C4-2B (cell line): Measurements from ENCODE around the gene PPP1CA.

Experiments
- H3K27ac ChIP-seq: fragments of 450-650 bp; 2 replicates; pipeline ENCODE4 v1.5.1; 2017
- ZFX ChIP-seq: fragments of 450-650 bp; IDR thresholded peaks from 2 replicates; pipeline ENCODE4 v1.6.1; 2017
- TF ChIP-seq, protein P1 (sequence below): fragments of 450-650 bp; conservative IDR thresholded peaks from 2 replicates; pipeline ENCODE4 v1.5.1; 2017; ENCODE audit warnings: mild to moderate bottlenecking

The PPP1CA gene

DNA sequence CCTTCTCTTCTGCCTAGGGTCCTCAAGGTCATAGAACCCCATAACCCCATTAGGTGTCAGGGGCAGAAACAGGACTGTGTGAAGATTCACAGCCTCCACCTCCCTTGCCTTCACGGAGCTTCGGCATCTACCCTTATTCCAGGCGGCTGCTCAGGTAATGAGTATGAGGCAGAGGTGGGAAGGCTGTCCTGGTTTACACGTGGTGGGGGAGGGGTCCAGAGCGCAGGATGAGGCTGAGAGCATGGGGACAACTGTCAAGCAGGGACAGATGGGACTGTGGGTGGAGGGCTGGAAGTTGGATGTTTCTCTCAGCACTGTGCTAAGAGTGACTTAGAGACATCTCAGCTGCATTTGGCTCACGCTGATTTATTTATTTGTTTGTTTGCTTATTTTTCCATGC lies 14.1 kb downstream of the PPP1CA start:
- TF ChIP-seq, protein P1, sequence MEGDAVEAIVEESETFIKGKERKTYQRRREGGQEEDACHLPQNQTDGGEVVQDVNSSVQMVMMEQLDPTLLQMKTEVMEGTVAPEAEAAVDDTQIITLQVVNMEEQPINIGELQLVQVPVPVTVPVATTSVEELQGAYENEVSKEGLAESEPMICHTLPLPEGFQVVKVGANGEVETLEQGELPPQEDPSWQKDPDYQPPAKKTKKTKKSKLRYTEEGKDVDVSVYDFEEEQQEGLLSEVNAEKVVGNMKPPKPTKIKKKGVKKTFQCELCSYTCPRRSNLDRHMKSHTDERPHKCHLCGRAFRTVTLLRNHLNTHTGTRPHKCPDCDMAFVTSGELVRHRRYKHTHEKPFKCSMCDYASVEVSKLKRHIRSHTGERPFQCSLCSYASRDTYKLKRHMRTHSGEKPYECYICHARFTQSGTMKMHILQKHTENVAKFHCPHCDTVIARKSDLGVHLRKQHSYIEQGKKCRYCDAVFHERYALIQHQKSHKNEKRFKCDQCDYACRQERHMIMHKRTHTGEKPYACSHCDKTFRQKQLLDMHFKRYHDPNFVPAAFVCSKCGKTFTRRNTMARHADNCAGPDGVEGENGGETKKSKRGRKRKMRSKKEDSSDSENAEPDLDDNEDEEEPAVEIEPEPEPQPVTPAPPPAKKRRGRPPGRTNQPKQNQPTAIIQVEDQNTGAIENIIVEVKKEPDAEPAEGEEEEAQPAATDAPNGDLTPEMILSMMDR: no peak
- no peak for TF ChIP-seq ZFX
- H3K27ac ChIP-seq: no peak overlapping the region

- TF ChIP-seq ZFX: no peak
- TF ChIP-seq, protein P1: no peak
- H3K27ac ChIP-seq: no peak overlapping the region
Measured at GRCh38 chr11:67387069-67387468, 14.6 kb downstream of the PPP1CA start.

DNA sequence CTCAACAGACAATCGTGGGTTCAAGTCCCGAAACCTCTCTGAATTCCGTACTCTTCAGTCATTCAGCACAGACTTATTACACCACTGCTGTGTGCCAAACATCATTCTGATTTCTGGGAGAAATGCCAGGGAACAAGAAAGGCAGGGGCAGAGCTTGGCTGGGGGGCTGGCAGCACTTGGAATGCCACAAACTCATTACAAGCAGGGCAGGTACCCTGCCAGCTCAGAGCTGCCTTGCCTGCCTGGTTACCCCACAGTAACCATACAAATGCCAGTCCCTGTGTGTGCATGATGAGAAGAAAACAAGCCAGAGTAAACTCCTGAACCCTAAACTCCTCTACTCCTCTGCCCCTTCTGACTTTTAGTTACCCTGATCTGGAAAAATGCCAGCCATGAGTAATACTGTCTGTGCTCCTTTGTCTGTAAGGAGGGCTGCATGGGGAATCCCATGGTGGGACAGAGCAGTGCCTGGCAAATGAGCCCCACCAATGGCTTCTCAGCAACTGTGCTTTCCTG lies 16.7 kb downstream of the PPP1CA start:
- no peak overlapping the region for H3K27ac ChIP-seq
- no peak for TF ChIP-seq ZFX
- TF ChIP-seq, protein P1: no peak

DNA sequence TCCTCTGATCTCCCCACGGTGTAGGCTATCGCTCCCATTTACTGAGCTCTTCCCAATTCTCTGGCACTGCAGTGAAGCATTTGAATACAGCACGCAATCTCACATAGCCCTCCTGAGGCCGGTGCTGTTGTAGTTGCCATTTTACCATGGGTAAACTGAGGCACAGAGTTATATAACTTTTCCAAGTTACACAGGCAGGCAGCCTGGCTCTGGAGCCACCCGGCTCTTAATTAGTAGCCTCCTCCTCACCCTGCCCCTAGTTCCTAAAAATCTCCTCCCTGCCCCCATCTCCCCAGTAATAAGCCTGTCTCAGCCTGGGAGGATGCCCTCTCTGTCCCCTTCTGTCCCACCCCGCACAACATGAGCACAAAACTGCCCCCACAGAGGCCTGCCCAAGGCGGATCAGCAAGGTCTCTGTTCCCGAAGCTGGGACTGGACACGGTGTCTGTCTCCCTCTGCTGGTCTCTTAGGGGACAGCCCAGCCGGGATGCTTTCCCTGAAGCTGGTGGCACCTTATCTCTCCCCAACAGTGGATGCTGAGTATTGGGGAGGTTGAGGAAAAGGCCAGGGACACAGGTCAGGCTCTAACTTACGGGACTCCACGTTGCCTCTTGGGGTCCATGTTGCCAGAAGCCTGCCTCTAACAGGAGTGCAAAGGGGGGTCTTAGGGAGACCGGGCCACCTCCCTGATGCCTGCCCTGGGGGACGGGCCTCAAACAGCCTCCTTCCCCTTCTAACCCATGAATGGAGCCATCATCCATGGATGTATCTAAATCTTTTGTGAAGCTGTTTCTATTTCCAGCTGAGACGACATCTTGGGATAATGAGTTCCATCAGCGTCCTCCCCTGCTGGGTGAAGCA lies 19.2 kb downstream of the PPP1CA start:
- H3K27ac ChIP-seq: no peak overlapping the region
- no peak for TF ChIP-seq ZFX
- TF ChIP-seq, protein P1: peak; percentile 99

DNA sequence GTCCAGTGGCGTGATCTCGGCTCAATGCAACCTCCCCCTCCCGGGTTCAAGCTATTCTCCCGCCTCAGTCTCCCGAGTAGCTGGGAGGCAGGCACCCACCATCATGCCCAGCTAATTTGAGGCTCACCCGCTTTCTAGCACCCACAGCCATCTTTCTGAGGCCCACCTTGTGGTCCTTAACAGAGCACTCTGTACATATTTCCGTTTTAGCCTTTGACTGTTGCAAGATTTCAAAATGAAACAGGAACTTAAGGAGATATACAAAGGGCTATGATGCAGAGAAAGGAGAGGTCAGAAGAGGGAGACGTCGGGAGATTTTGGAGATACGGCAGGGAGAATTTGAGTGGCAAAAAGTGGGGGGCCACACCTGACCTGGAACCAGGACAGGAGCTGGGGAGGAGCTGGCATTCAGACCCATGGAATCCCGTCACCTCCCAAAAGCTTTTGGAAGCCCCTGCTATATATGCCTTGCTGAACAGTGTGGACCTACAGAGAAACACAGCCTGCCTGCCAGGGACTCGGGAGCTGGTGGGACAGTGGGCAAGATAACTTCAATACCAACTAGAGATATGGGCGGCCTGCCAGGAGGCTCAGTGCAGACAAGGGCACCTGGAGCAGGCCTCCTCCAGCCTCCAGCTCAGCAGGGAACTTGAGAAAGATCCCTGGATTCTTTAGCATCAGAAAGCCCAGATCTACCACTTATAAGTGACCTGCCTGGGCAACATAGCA lies 20.2 kb downstream of the PPP1CA start:
- H3K27ac ChIP-seq: no peak overlapping the region
- TF ChIP-seq, protein P1: no peak
- no peak for TF ChIP-seq ZFX

DNA sequence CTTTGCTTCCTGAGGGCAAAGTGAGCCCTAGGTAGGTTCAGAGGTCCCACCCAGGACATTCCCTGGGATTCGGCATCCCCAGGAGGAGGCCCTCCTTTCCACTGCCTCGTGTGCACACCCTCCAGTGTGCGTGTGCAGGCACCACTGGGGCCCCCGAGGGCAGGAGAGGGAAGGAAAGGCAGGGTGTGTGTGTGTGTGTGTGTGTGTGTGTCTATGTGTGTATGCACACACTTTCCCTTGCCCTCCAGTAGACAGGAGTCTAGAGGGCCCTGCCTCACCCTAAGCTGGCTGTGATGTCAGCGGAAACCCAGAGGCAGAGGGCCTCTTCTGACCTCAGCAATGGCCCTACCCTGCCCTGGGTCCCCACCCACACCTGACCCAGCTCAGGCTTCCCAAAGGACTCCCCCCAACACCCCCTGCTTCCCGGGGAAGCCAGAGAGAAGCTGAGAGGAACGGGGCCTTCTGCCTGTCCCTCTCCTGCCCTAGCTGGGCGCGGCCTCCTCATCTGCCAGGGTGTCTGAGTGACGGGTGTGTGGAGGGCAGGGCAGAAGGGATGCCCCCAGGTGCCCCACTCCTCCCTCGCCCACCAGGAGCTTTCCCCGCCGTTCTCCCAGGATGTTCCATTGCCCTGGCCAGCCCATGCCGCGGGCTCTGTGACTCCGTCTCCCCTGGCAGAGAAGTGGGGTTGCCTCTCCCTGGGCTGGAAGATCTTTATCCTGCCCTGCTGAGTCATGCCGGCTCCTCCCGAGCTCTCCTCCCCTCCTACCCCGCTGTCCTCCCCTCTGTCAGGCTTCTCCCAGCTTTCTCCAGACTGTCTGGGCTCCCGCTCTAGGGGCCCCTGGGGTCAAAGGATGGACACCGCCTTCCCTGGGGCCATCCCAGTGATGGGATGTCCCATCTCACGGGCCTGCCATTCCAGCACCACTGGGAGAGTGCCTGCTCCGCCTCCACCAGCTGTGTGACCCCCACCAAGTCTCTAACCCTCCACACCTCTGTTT lies 22.3 kb downstream of the PPP1CA start:
- TF ChIP-seq, protein P1: no peak
- TF ChIP-seq ZFX: no peak
- no peak overlapping the region for H3K27ac ChIP-seq
